ENCODE data around the gene NUMA1.

NUMA1 gene

GRCh38 chr11:72080326-72081183 is at the start of gene NUMA1, which contains the start of gene LRRC51:
TSS of gene NUMA1 (minus strand) at chr11:72080542. CDS start at chr11:72035943, 44,599 bp downstream.
TSS of gene LRRC51 (plus strand) at chr11:72080850. CDS start at chr11:72089084, 8,234 bp downstream.
- peak; percentile 100 for DNase-seq (ENCODE audit: low spot score)

GRCh38 chr11:72129381-72129780 is 49.0 kb upstream of the NUMA1 start:
- DNase-seq (ENCODE audit: low spot score) = no peak

- no peak for DNase-seq (ENCODE audit: low spot score)
Observed at GRCh38 chr11:72127923-72128322, 47.6 kb upstream of the NUMA1 start.

GRCh38 chr11:72125956-72126355 is 45.6 kb upstream of the NUMA1 start:
- DNase-seq (ENCODE audit: low spot score) = no peak

- DNase-seq (ENCODE audit: low spot score) = no peak
Observed at GRCh38 chr11:72124046-72124445, 43.7 kb upstream of the NUMA1 start.

- no peak for DNase-seq (ENCODE audit: low spot score)
Observed at GRCh38 chr11:72123117-72123653, 42.8 kb upstream of the NUMA1 start.

- no peak for DNase-seq (ENCODE audit: low spot score)
Observed at GRCh38 chr11:72122607-72123006, 42.3 kb upstream of the NUMA1 start.

GRCh38 chr11:72120930-72121329 is 40.6 kb upstream of the NUMA1 start:
- no peak for DNase-seq (ENCODE audit: low spot score)

GRCh38 chr11:72119198-72119597 is 38.9 kb upstream of the NUMA1 start:
- no peak for DNase-seq (ENCODE audit: low spot score)

- no peak for DNase-seq (ENCODE audit: low spot score)
Observed at GRCh38 chr11:72116019-72116755, 35.8 kb upstream of the NUMA1 start.

- DNase-seq (ENCODE audit: low spot score) = no peak
Observed at GRCh38 chr11:72114570-72114969, 34.2 kb upstream of the NUMA1 start.

- no peak for DNase-seq (ENCODE audit: low spot score)
Observed at GRCh38 chr11:72112978-72113808, 32.9 kb upstream of the NUMA1 start.

GRCh38 chr11:72112143-72112977 is 32.0 kb upstream of the NUMA1 start, which contains the start of gene ANAPC15:
TSS of gene ANAPC15 (minus strand) at chr11:72112695. CDS start at chr11:72111276, 1,419 bp downstream.
- DNase-seq (ENCODE audit: low spot score) = peak; percentile 100

- no peak for DNase-seq (ENCODE audit: low spot score)
Observed at GRCh38 chr11:72111300-72112142, 31.2 kb upstream of the NUMA1 start.

GRCh38 chr11:72105888-72106287 is 25.5 kb upstream of the NUMA1 start, which contains the start of gene TOMT:
TSS of gene TOMT (plus strand) at chr11:72105924. CDS start at chr11:72105952, 28 bp downstream.
- no peak for DNase-seq (ENCODE audit: low spot score)

GRCh38 chr11:72103754-72104167 is 23.4 kb upstream of the NUMA1 start:
- peak; percentile 27 for DNase-seq (ENCODE audit: low spot score)

- DNase-seq (ENCODE audit: low spot score) = peak; percentile 98
Observed at GRCh38 chr11:72102946-72103753, 22.8 kb upstream of the NUMA1 start, which contains the start of gene LAMTOR1. TSS of gene LAMTOR1 (minus strand) at chr11:72103297. CDS start at chr11:72103224, 73 bp downstream.

- no peak for DNase-seq (ENCODE audit: low spot score)
Observed at GRCh38 chr11:72102631-72102945, 22.2 kb upstream of the NUMA1 start.

GRCh38 chr11:72102162-72102561 is 21.8 kb upstream of the NUMA1 start:
- no peak for DNase-seq (ENCODE audit: low spot score)

Data from pons (tissue), 1 donor.